Large intestine (tissue), 3 donors: ENCODE data around the gene TLCD3B. TPM values are rescaled to one million over a fixed set of nuclear protein-coding genes. Genes with fewer than 3 reads are reported as not detected.

Source experiments
- DNase-seq, 2 donors: peaks; one replicate each; pipeline versions ENCODE4 v3.0.0 to v3.0.0-alpha.2; 2013
- H3K27ac ChIP-seq: one replicate; pipeline ENCODE4 v1.5.1; 2013; ENCODE audit warnings: low read length
- H3K27me3 ChIP-seq: 2 replicates; pipeline ENCODE4 v1.6.1; 2013; ENCODE audit warnings: low read length; ENCODE audit not compliant: control insufficient read depth, insufficient read depth
- H3K36me3 ChIP-seq: 2 replicates; pipeline ENCODE4 v1.6.1; 2013; ENCODE audit warnings: low read length; ENCODE audit not compliant: control insufficient read depth, insufficient read depth
- H3K4me1 ChIP-seq: one replicate; pipeline ENCODE4 v1.6.1; 2013; ENCODE audit warnings: low read length; ENCODE audit not compliant: control insufficient read depth, insufficient read depth
- H3K4me3 ChIP-seq: one replicate; pipeline ENCODE4 v1.5.1; 2013; ENCODE audit warnings: low read length
- H3K9me3 ChIP-seq: one replicate; pipeline ENCODE4 v1.6.1; 2013; ENCODE audit warnings: mild to moderate bottlenecking, low read depth, low read length, moderate library complexity; ENCODE audit not compliant: control insufficient read depth
- WGBS: methylation state at CpG from one replicate; pipeline ENCODE4 v1.1.5; 2013; ENCODE audit warnings: low lambda C conversion rate; ENCODE audit not compliant: insufficient coverage; 5-methylcytosine and 5-hydroxymethylcytosine counted together
- polyA plus RNA-seq: library from polyadenylated mRNA; unstranded; fragments of 120-200 nt; gene quantifications from one replicate; pipeline ENCODE4 v1.2.1, GENCODE V29; 2013

The TLCD3B gene
- polyA plus RNA-seq, 1 donor = 3.2 TPM

DNA sequence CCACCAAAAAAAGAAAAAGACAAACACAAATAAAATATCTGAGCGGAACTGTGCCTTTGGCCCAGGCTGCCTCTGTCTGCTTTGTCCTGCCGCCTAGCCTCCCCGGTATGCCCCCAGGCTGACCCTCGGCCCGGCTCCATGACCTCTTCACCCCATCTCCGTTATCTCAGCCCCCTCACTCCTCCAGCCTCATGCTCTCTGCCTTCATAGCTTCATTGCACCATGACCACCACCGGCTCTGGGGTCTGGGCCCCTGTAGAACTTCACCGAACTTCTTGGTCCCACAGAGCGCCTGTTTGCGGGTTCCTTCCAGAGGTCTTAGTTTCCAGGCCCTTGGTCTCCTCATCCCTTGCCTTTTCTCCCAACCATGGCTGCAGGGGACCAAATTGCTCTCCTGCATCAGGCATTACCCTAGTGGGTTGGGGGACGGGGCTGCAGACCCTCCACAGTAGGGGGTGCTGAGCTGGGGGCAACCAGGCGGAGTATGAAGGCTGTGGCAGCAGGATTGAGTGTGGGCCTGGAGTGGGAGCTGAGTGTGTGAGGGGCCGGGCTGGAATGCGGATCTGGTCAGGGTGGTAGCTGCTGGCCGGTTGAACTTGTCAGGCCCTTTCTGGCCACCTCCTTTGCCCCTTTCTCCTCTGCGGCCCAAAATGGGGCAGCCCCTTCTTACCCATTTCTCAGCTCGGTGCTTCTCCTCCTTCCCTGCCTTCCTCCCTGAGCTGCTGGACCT, 42.6 kb downstream of the TLCD3B start:
- Histone ChIP-seq H3K4me3 (no peak overlapping the region), H3K27ac (no peak overlapping the region), H3K27me3 (no peaks in the 10 kb centered on the region), H3K36me3 (peaks cover 93% of the 10 kb centered on the region), H3K4me1 (peaks cover 7% of the 10 kb centered on the region), H3K9me3 (no peaks in the 10 kb centered on the region)
- WGBS = 94% methylated on average over 3 of the region's 17 CpGs
- DNase-seq = no peak

DNA sequence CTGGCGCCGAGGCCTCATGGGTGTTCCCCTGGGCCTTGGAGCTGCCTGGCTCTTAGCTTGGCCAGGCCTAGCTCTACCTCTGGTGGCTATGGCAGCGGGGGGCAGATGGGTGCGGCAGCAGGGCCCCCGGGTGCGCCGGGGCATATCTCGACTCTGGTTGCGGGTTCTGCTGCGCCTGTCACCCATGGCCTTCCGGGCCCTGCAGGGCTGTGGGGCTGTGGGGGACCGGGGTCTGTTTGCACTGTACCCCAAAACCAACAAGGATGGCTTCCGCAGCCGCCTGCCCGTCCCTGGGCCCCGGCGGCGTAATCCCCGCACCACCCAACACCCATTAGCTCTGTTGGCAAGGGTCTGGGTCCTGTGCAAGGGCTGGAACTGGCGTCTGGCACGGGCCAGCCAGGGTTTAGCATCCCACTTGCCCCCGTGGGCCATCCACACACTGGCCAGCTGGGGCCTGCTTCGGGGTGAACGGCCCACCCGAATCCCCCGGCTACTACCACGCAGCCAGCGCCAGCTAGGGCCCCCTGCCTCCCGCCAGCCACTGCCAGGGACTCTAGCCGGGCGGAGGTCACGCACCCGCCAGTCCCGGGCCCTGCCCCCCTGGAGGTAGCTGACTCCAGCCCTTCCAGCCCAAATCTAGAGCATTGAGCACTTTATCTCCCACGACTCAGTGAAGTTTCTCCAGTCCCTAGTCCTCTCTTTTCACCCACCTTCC, 43.5 kb downstream of the TLCD3B start:
- no peak overlapping the region for H3K27ac ChIP-seq
- peaks cover 7% of the 10 kb centered on the region for H3K4me1 ChIP-seq
- WGBS = no CpG with 5 or more reads among the region's 35 CpGs
- no peak for DNase-seq
- no peaks in the 10 kb centered on the region for H3K9me3 ChIP-seq
- H3K4me3 ChIP-seq = no peak overlapping the region
- H3K27me3 ChIP-seq = no peaks in the 10 kb centered on the region
- H3K36me3 ChIP-seq = peaks cover 93% of the 10 kb centered on the region

DNA sequence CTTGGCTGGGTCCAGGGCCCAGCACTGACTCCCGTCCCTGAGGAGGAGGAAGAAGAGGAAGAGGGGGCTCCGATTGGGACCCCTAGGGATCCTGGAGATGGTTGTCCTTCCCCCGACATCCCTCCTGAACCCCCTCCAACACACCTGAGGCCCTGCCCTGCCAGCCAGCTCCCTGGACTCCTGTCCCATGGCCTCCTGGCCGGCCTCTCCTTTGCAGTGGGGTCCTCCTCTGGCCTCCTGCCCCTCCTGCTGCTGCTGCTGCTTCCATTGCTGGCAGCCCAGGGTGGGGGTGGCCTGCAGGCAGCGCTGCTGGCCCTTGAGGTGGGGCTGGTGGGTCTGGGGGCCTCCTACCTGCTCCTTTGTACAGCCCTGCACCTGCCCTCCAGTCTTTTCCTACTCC, 44.1 kb downstream of the TLCD3B start:
- WGBS = no CpG with 5 or more reads among the region's 5 CpGs

GRCh38 chr16:29986231-29986630, 44.8 kb downstream of the TLCD3B start:
- Histone ChIP-seq H3K27me3 (no peaks in the 10 kb centered on the region), H3K36me3 (peaks cover 95% of the 10 kb centered on the region), H3K4me3 (no peak overlapping the region), H3K9me3 (no peaks in the 10 kb centered on the region), H3K4me1 (peaks cover 7% of the 10 kb centered on the region), H3K27ac (no peak overlapping the region)
- WGBS = no CpG with 5 or more reads among the region's 20 CpGs
- DNase-seq = no peak

More for the DNA sequence above, 44.1 kb downstream of the TLCD3B start:
- H3K9me3 ChIP-seq = no peaks in the 10 kb centered on the region
- peaks cover 7% of the 10 kb centered on the region for H3K4me1 ChIP-seq
- H3K4me3 ChIP-seq = no peak overlapping the region
- DNase-seq = no peak
- H3K36me3 ChIP-seq = peaks cover 94% of the 10 kb centered on the region
- no peaks in the 10 kb centered on the region for H3K27me3 ChIP-seq
- no peak overlapping the region for H3K27ac ChIP-seq

- no CpG with 5 or more reads among the region's 28 CpGs for WGBS
- no peak overlapping the region for H3K27ac ChIP-seq
- no peaks in the 10 kb centered on the region for H3K9me3 ChIP-seq
- no peak for DNase-seq
- H3K36me3 ChIP-seq = peaks cover 94% of the 10 kb centered on the region
- H3K27me3 ChIP-seq = no peaks in the 10 kb centered on the region
- H3K4me3 ChIP-seq = no peak overlapping the region
- H3K4me1 ChIP-seq = peaks cover 7% of the 10 kb centered on the region
Observed at GRCh38 chr16:29985271-29985811, 45.7 kb downstream of the TLCD3B start.

GRCh38 chr16:29984764-29985147, 46.3 kb downstream of the TLCD3B start:
- Histone ChIP-seq H3K36me3 (peaks cover 97% of the 10 kb centered on the region), H3K27me3 (no peaks in the 10 kb centered on the region), H3K27ac (no peak overlapping the region), H3K4me1 (peaks cover 4% of the 10 kb centered on the region), H3K9me3 (no peaks in the 10 kb centered on the region), H3K4me3 (no peak overlapping the region)
- no CpG with 5 or more reads among the region's 5 CpGs for WGBS
- DNase-seq = no peak

- Histone ChIP-seq H3K27ac (no peak overlapping the region), H3K27me3 (no peaks in the 10 kb centered on the region), H3K4me3 (no peak overlapping the region), H3K36me3 (peaks cover 97% of the 10 kb centered on the region), H3K4me1 (no peaks in the 10 kb centered on the region), H3K9me3 (no peaks in the 10 kb centered on the region)
- WGBS = 89% methylated on average over 2 of the region's 6 CpGs
- no peak for DNase-seq
Observed at GRCh38 chr16:29984137-29984763, 46.8 kb downstream of the TLCD3B start.

DNA sequence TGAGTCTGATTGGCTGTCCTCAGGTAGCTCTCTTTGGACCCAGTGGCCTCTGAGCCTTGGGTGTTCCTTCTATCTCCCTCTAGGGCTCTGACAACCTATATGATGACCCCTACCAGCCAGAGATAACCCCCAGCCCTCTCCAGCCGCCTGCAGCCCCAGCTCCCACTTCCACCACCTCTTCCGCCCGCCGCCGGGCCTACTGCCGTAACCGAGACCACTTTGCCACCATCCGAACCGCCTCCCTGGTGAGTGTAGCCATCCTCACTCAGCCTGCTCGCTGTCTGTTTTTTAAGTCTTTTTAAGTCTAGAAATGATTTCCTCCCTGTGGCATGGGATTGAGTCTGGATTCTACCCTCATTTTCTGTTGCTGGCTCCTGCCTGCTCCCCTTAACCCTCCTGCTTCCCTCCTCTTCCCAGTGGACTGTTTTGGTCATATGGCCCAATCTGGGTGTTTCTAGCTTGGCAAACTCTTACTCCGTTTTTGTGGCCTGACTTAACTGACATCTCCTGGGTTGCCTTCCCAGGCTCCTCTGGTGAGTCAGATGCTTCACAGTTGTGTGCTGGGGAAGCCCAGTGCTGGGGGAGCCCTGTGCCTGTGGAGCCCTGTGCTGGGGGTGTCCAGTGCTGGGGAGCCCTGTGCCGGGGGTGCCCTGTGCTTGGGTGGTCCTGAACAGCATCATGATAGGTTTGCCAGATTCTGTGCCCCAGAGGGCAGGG, 47.5 kb downstream of the TLCD3B start:
- H3K4me1 ChIP-seq = no peaks in the 10 kb centered on the region
- H3K27ac ChIP-seq = no peak overlapping the region
- no CpG with 5 or more reads among the region's 12 CpGs for WGBS
- H3K36me3 ChIP-seq = peaks cover 98% of the 10 kb centered on the region
- DNase-seq = no peak
- no peaks in the 10 kb centered on the region for H3K9me3 ChIP-seq
- H3K27me3 ChIP-seq = no peaks in the 10 kb centered on the region
- H3K4me3 ChIP-seq = no peak overlapping the region

DNA sequence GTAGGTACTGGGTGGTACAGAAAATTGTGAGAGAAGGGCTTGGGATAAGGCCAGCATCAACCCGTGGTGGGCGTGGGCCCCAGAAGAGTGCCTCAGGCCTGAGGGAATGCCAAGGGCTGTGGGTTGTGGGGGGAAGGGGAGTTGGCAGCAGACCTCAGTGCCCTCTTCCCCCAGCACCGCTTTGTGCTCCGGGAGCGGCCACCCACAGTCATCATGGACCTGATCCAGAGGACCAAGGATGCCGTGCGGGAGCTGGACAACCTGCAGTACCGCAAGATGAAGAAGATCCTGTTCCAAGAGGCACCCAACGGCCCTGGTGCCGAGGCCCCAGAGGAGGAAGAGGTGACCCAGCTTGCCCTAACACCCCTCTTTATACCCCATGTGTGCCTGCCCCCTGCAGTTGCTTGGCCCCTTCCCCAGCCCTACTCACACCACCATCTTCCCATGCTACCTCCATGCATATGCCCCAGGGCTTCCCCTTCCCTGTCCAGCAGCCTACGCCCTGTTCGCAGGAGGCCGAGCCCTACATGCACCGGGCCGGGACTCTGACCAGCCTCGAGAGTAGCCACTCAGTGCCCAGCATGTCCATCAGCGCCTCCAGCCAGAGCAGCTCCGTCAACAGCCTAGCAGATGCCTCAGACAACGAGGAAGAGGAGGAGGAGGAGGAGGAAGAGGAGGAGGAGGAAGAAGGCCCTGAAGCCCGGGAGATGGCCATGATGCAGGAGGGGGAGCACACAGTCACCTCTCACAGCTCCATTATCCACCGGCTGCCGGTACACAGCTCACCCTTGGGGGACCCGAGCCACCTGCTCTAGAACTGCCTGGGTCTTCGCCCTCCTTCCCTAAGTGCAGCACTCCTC, 48.3 kb downstream of the TLCD3B start:
- DNase-seq = no peak
- H3K9me3 ChIP-seq = no peaks in the 10 kb centered on the region
- peaks cover 98% of the 10 kb centered on the region for H3K36me3 ChIP-seq
- no peak overlapping the region for H3K27ac ChIP-seq
- no CpG with 5 or more reads among the region's 24 CpGs for WGBS
- no peaks in the 10 kb centered on the region for H3K27me3 ChIP-seq
- H3K4me1 ChIP-seq = no peaks in the 10 kb centered on the region
- no peak overlapping the region for H3K4me3 ChIP-seq
